DND-41 (cell line): Measurements from ENCODE around the gene TMTC1.

Source experiments
- ATAC-seq: fragments of 200-7000 bp; cut with Tn5 transposase; 3 replicates; pipeline ENCODE4 v1.9.1; 2021; ENCODE audit warnings: low read depth; ENCODE audit not compliant: insufficient read depth
- DNase-seq: peaks from one replicate; pipeline ENCODE4 v3.0.0-alpha.2; 2020
- H2AFZ ChIP-seq: 2 replicates; pipeline ENCODE4 v1.6.0; 2012; ENCODE audit warnings: low read depth, low read length
- H3K27ac ChIP-seq: 2 replicates; pipeline ENCODE4 v1.5.1; 2012; ENCODE audit warnings: low read length, inconsistent platforms
- H3K27me3 ChIP-seq: fragments of 200-600 bp; sonication (generic); 2 replicates; pipeline ENCODE4 v1.6.0; 2012; ENCODE audit warnings: low read length, mild to moderate bottlenecking, inconsistent platforms; ENCODE audit not compliant: insufficient read depth, poor library complexity
- H3K36me3 ChIP-seq: 2 replicates; pipeline ENCODE4 v1.5.1; 2012; ENCODE audit warnings: low read length, inconsistent platforms; ENCODE audit not compliant: insufficient read depth
- H3K4me1 ChIP-seq: 2 replicates; pipeline ENCODE4 v1.5.1; 2012; ENCODE audit warnings: mild to moderate bottlenecking, low read length; ENCODE audit not compliant: insufficient read depth
- H3K4me2 ChIP-seq: 2 replicates; pipeline ENCODE4 v1.6.0; 2012; ENCODE audit warnings: mild to moderate bottlenecking, moderate library complexity, low read length, inconsistent platforms; ENCODE audit not compliant: insufficient read depth
- H3K4me3 ChIP-seq, 2 experiments: fragments of 200-600 bp in 1 of 2; shearing (Covaris generic) in 1 of 2; 2 replicates each; pipeline ENCODE4 v1.5.1; 2012 to 2016; ENCODE audit warnings: inconsistent platforms in 2 of 2, low read length in 2 of 2, mild to moderate bottlenecking in 2 of 2, low read depth in 1 of 2, moderate library complexity in 1 of 2
- H3K79me2 ChIP-seq: 2 replicates; pipeline ENCODE4 v1.6.0; 2012; ENCODE audit warnings: low read length, inconsistent platforms; ENCODE audit not compliant: insufficient read depth
- H3K9ac ChIP-seq: 2 replicates; pipeline ENCODE4 v1.6.0; 2012; ENCODE audit warnings: low read depth, mild to moderate bottlenecking, inconsistent platforms, low read length, moderate library complexity
- H3K9me3 ChIP-seq: 2 replicates; pipeline ENCODE4 v1.5.1; 2012; ENCODE audit warnings: low read length, moderate library complexity, mild to moderate bottlenecking, inconsistent platforms; ENCODE audit not compliant: insufficient read depth, severe bottlenecking
- H4K20me1 ChIP-seq: 2 replicates; pipeline ENCODE4 v1.6.0; 2012; ENCODE audit warnings: low read length; ENCODE audit not compliant: insufficient read depth
- CTCF ChIP-seq: IDR thresholded peaks from 2 replicates; pipeline ENCODE4 v1.5.1; 2012; ENCODE audit warnings: borderline replicate concordance, low read length, moderate library complexity, mild to moderate bottlenecking; ENCODE audit not compliant: poor library complexity, severe bottlenecking; ENCODE audit errors: extremely low read depth
- EZH2 ChIP-seq: IDR thresholded peaks from 3 replicates; pipeline ENCODE4 v1.6.1; 2012; ENCODE audit warnings: borderline replicate concordance, low read depth, mild to moderate bottlenecking, moderate library complexity, low read length, inconsistent platforms; ENCODE audit not compliant: severe bottlenecking

TMTC1 gene

DNA sequence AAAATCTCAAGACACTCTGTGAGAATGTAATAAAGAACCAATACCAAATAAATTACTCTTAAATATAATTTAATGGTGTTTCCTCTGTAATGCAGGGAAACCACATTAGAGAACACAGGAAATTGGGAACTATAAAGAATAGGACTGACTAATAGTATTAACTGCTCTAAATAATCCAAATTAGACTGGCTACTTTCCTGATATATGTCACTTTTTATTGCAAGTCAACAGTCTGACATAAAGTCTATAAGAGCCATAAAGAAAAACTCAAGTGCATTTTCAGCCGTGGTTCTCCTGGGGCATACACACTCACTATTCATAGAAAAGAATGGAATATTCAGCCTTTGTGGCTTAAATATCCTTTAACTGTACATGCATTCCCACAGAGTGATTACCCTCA is 161.5 kb downstream of the TMTC1 start:
- Histone ChIP-seq H3K4me2 (no peak overlapping the region), H3K36me3 (no peaks in the 10 kb centered on the region), H3K9ac (no peak overlapping the region), H2AFZ (no peak overlapping the region), H3K9me3 (no peaks in the 10 kb centered on the region), H3K27ac (no peak overlapping the region), H4K20me1 (no peaks in the 10 kb centered on the region), H3K79me2 (no peaks in the 10 kb centered on the region), H3K4me3 (no peak overlapping the region), H3K4me1 (no peaks in the 10 kb centered on the region), H3K27me3 (no peaks in the 10 kb centered on the region)
- DNase-seq (no peak), ATAC-seq (no peak)
- TF ChIP-seq CTCF (no peak), EZH2 (no peak)

GRCh38 chr12:29620030-29620429 is 163.7 kb downstream of the TMTC1 start:
- Histone ChIP-seq H3K27me3 (no peaks in the 10 kb centered on the region), H3K27ac (no peak overlapping the region), H3K9ac (no peak overlapping the region), H3K4me1 (no peaks in the 10 kb centered on the region), H4K20me1 (no peaks in the 10 kb centered on the region), H3K79me2 (no peaks in the 10 kb centered on the region), H3K9me3 (no peaks in the 10 kb centered on the region), H2AFZ (no peak overlapping the region), H3K4me2 (no peak overlapping the region), H3K36me3 (no peaks in the 10 kb centered on the region), H3K4me3 (no peak overlapping the region)
- DNase-seq = peak; percentile 49
- TF ChIP-seq CTCF (no peak), EZH2 (no peak)
- ATAC-seq = peak; percentile 100

GRCh38 chr12:29617407-29617803 is 166.3 kb downstream of the TMTC1 start:
- Histone ChIP-seq H3K4me3 (no peak overlapping the region), H3K27me3 (no peaks in the 10 kb centered on the region), H3K4me1 (no peaks in the 10 kb centered on the region), H3K27ac (no peak overlapping the region), H3K4me2 (no peak overlapping the region), H2AFZ (no peak overlapping the region), H3K9me3 (no peaks in the 10 kb centered on the region), H4K20me1 (no peaks in the 10 kb centered on the region), H3K36me3 (no peaks in the 10 kb centered on the region), H3K79me2 (no peaks in the 10 kb centered on the region), H3K9ac (no peak overlapping the region)
- ATAC-seq = no peak
- no peak for DNase-seq
- TF ChIP-seq EZH2 = no peak
- TF ChIP-seq CTCF = no peak

GRCh38 chr12:29616664-29617406 is 166.9 kb downstream of the TMTC1 start:
- Histone ChIP-seq H3K79me2 (no peaks in the 10 kb centered on the region), H3K9me3 (no peaks in the 10 kb centered on the region), H2AFZ (no peak overlapping the region), H3K4me2 (no peak overlapping the region), H3K4me3 (no peak overlapping the region), H3K9ac (no peak overlapping the region), H3K36me3 (no peaks in the 10 kb centered on the region), H3K27me3 (no peaks in the 10 kb centered on the region), H3K4me1 (no peaks in the 10 kb centered on the region), H4K20me1 (no peaks in the 10 kb centered on the region), H3K27ac (no peak overlapping the region)
- DNase-seq = no peak
- no peak for ATAC-seq
- TF ChIP-seq EZH2 (no peak), CTCF (no peak)
